ENCODE data around the gene BOD1L1.

The BOD1L1 gene

GRCh38 chr4:13538427-13538973 is 89.0 kb downstream of the BOD1L1 start:
- H3K9me3 Mint-ChIP-seq = peaks cover 19% of the 10 kb centered on the region
- H3K36me3 Mint-ChIP-seq (ENCODE audit: low read depth) = peaks cover 19% of the 10 kb centered on the region
- peak overlapping the region; percentile 48 for H3K4me3 Mint-ChIP-seq
- peaks cover 29% of the 10 kb centered on the region for H3K4me1 Mint-ChIP-seq
- H3K27ac Mint-ChIP-seq = no peak overlapping the region
- H3K27me3 Mint-ChIP-seq (ENCODE audit: low read depth, poor library complexity) = peaks cover 100% of the 10 kb centered on the region
- TF ChIP-seq, protein P1, sequence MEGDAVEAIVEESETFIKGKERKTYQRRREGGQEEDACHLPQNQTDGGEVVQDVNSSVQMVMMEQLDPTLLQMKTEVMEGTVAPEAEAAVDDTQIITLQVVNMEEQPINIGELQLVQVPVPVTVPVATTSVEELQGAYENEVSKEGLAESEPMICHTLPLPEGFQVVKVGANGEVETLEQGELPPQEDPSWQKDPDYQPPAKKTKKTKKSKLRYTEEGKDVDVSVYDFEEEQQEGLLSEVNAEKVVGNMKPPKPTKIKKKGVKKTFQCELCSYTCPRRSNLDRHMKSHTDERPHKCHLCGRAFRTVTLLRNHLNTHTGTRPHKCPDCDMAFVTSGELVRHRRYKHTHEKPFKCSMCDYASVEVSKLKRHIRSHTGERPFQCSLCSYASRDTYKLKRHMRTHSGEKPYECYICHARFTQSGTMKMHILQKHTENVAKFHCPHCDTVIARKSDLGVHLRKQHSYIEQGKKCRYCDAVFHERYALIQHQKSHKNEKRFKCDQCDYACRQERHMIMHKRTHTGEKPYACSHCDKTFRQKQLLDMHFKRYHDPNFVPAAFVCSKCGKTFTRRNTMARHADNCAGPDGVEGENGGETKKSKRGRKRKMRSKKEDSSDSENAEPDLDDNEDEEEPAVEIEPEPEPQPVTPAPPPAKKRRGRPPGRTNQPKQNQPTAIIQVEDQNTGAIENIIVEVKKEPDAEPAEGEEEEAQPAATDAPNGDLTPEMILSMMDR (IDR thresholded peaks at IDR 0.05) = no peak
- DNase-seq = no peak

- no peak overlapping the region for H3K27ac Mint-ChIP-seq
- peaks cover 100% of the 10 kb centered on the region for H3K27me3 Mint-ChIP-seq (ENCODE audit: low read depth, poor library complexity)
- peaks cover 22% of the 10 kb centered on the region for H3K4me1 Mint-ChIP-seq
- peaks cover 19% of the 10 kb centered on the region for H3K9me3 Mint-ChIP-seq
- H3K36me3 Mint-ChIP-seq (ENCODE audit: low read depth) = peaks cover 19% of the 10 kb centered on the region
- no peak for DNase-seq
- TF ChIP-seq, protein P1 (IDR thresholded peaks at IDR 0.05) = no peak
- H3K4me3 Mint-ChIP-seq = no peak overlapping the region
Observed at GRCh38 chr4:13537832-13538177, 89.7 kb downstream of the BOD1L1 start.

DNA sequence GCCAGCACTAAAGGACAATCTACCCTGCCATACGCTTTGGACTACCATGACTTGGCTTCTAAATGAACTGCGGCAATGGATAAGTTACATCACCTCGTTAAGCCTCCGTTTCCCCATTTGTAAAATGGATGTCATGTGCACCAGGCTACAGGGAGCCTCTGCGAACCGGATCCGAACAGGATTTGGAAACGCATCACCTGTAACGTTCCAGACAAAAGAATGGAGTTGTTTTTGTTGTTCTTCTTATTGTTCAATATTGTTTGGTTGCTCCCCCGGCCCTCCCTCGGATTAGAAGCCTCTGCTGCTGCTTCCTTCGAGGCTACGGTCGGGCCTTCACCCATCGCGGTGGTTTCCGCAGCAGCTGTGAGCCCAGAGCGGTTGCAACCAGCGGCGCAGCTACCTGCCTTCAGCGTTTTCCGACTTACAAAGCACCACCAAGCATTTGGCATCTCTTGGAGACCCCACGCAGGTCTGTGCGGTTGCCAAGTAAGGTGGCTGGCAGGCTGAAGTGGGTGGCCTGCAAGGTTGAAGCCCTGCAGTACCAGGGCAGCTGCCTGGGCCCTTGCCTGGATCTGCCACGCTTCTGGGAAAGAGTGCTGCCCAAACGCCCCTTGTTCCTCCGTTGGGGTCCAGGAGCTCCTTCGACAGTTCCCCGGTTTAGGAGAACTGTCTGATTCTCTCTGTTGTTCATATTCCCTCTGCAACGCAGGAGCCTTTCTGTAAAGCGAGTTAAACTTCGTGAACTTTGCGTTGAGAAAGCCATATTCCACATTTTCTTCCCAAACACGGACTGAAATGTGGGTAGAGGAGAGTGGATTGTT is 90.3 kb downstream of the BOD1L1 start:
- Mint-ChIP-seq H3K27ac (no peak overlapping the region), H3K27me3 (ENCODE audit: low read depth, poor library complexity) (peaks cover 100% of the 10 kb centered on the region), H3K36me3 (ENCODE audit: low read depth) (peaks cover 19% of the 10 kb centered on the region), H3K4me3 (no peak overlapping the region), H3K4me1 (peaks cover 19% of the 10 kb centered on the region), H3K9me3 (peaks cover 19% of the 10 kb centered on the region)
- TF ChIP-seq, protein P1 (IDR thresholded peaks at IDR 0.05) = no peak
- DNase-seq = no peak

- Mint-ChIP-seq H3K36me3 (ENCODE audit: low read depth) (peaks cover 19% of the 10 kb centered on the region), H3K4me3 (no peak overlapping the region), H3K27ac (no peak overlapping the region)
Observed at GRCh38 chr4:13536607-13537006, 90.9 kb downstream of the BOD1L1 start.

DNA sequence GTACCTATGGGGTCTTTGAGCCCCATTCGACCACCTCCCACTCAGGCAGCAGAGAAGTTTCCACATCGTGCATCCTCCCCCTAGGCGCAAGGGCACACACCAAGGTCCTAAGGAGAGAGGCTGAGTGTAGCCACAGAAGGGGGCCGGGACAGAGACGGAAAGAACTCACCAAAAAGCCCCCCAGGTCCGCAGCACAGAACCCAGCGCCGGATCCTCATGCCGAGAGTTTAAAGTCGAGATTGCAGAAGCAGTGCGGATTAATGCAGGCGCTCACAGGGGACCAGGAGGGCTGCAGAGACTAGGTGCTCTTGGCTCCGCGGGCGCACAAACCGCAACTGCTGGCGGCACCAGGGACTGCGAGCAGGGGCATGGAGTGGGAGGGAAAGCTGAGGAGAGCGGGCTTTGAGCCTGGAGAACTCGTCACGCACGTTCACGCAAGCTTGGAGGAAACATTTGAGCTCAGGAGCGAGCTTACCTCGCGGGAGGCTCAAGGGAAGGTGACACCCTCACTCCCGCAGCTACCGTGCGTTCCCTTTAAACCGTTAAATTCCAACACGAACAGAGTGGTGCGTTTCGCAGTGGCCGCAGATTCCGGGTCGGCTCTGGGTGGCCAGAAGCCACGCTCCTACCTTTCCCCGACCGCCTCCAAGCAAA is 91.7 kb downstream of the BOD1L1 start:
- DNase-seq = no peak
- H3K27ac Mint-ChIP-seq = no peak overlapping the region
- H3K4me1 Mint-ChIP-seq = peaks cover 28% of the 10 kb centered on the region
- TF ChIP-seq, protein P1 (IDR thresholded peaks at IDR 0.05) = no peak
- H3K36me3 Mint-ChIP-seq (ENCODE audit: low read depth) = peaks cover 17% of the 10 kb centered on the region
- peaks cover 100% of the 10 kb centered on the region for H3K27me3 Mint-ChIP-seq (ENCODE audit: low read depth, poor library complexity)
- peak overlapping the region; percentile 58 for H3K4me3 Mint-ChIP-seq
- H3K9me3 Mint-ChIP-seq = peaks cover 19% of the 10 kb centered on the region

More at GRCh38 chr4:13536607-13537006, 90.9 kb downstream of the BOD1L1 start:
- TF ChIP-seq, protein P1 (IDR thresholded peaks at IDR 0.05) = no peak
- DNase-seq = no peak
- peaks cover 19% of the 10 kb centered on the region for H3K9me3 Mint-ChIP-seq
- peaks cover 100% of the 10 kb centered on the region for H3K27me3 Mint-ChIP-seq (ENCODE audit: low read depth, poor library complexity)
- H3K4me1 Mint-ChIP-seq = peaks cover 22% of the 10 kb centered on the region
